MM.1S (cell line): Measurements from ENCODE around the gene GZF1.

Experiments used
- EZH2 ChIP-seq: fragments of 300-600 bp; sonication (generic); optimal IDR thresholded peaks from 2 replicates; pipeline ENCODE3; 2017; ENCODE audit warnings: low read depth, mild to moderate bottlenecking, antibody characterized with exemption, low read length, mixed read lengths
- EZH2phosphoT487 ChIP-seq: fragments of 300-600 bp; sonication (generic); IDR thresholded peaks from 2 replicates; pipeline ENCODE4 v1.6.1; 2018; ENCODE audit warnings: antibody characterized with exemption, low read length
- TF ChIP-seq, protein P1 (sequence below): fragments of 300-600 bp; sonication (generic); IDR thresholded peaks from 2 replicates; pipeline ENCODE4 v1.5.1; 2016; ENCODE audit warnings: antibody characterized with exemption, low read length, mixed read lengths

DNA sequence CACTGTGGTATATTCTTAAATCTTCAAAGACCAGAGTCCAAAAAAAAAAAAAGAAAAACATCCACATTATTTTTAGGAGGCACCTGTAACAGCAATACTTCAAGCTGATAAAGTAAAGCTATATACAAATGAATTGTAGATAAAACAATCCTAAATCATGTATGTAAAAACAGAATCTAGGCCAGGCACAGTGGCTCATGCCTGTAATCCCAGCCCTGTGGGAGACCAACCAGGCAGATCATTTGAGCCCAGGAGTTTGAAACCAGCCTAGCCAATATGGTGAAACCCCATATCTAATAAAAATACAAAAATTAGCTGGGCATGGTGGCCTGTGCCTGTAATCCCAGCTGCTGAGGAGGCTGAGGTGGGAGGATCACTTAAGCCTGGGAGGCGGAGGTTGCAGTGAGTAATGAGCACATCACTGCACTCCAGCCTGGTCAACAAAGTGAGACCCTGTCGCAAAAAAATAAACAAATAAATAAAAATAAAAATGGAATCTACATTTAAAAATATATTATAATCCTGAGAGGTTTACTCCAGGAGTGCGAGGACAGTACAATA, 52.0 kb downstream of the GZF1 start:
- TF ChIP-seq, protein P1, sequence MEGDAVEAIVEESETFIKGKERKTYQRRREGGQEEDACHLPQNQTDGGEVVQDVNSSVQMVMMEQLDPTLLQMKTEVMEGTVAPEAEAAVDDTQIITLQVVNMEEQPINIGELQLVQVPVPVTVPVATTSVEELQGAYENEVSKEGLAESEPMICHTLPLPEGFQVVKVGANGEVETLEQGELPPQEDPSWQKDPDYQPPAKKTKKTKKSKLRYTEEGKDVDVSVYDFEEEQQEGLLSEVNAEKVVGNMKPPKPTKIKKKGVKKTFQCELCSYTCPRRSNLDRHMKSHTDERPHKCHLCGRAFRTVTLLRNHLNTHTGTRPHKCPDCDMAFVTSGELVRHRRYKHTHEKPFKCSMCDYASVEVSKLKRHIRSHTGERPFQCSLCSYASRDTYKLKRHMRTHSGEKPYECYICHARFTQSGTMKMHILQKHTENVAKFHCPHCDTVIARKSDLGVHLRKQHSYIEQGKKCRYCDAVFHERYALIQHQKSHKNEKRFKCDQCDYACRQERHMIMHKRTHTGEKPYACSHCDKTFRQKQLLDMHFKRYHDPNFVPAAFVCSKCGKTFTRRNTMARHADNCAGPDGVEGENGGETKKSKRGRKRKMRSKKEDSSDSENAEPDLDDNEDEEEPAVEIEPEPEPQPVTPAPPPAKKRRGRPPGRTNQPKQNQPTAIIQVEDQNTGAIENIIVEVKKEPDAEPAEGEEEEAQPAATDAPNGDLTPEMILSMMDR, result no peak
- TF ChIP-seq EZH2 (no peak), EZH2phosphoT487 (no peak)
